ENCODE data around the gene ANKRD44. TPM values are rescaled to one million over a fixed set of nuclear protein-coding genes. Genes with fewer than 3 reads are reported as not detected.

ANKRD44 gene
- total and polyA plus RNA-seq, 5 experiments from 2014 or later = 85.8 to 279 (median 96.1) TPM

GRCh38 chr2:197137826-197138477 is 172.6 kb downstream of the ANKRD44 start:
- H3K9me3 Mint-ChIP-seq = peaks cover 0 to 1% (median 0%) of the 10 kb centered on the region in 9 donors
- peaks cover 46 to 94% (median 90%) of the 10 kb centered on the region in 4 donors for H3K4me1 Mint-ChIP-seq
- peaks cover 12 to 69% (median 24%) of the 10 kb centered on the region in 3 donors for H3K36me3 Mint-ChIP-seq
- H3K27ac Mint-ChIP-seq = peak overlapping the region in 9 of 10 donors; percentile 60 to 100 (median 77)
- peak; percentile 48 to 53 for ATAC-seq
- H3K27me3 Mint-ChIP-seq = no peaks in the 10 kb centered on the region
- POLR2A ChIA-PET = no interaction called here
- H3K4me3 Mint-ChIP-seq = peak overlapping the region in 9 of 10 donors; percentile 7 to 64 (median 50)
- DNase-seq = no peak

GRCh38 chr2:197137231-197137630 is 173.3 kb downstream of the ANKRD44 start:
- DNase-seq (no peak), ATAC-seq (no peak)
- Mint-ChIP-seq H3K9me3 (peaks cover 0 to 1% (median 0%) of the 10 kb centered on the region in 9 donors), H3K4me3 (peak overlapping the region in 8 of 10 donors; percentile 4 to 68 (median 55)), H3K27me3 (no peaks in the 10 kb centered on the region), H3K36me3 (peaks cover 12 to 69% (median 29%) of the 10 kb centered on the region in 3 donors), H3K27ac (peak overlapping the region; percentile 85 to 100 (median 90)), H3K4me1 (peaks cover 49 to 95% (median 92%) of the 10 kb centered on the region in 4 donors)
- POLR2A ChIA-PET = interaction anchor here (0.5 to 1.5 kb wide), 3 partner anchors 17 to 368 kb away, joined by 3 to 5 read pairs (median 3); no protein-coding TSS in a partner anchor

GRCh38 chr2:197136452-197136851 is 174.1 kb downstream of the ANKRD44 start:
- POLR2A ChIA-PET = interaction anchor here (0.8 to 1.5 kb wide), 4 partner anchors 10 to 22 kb away, joined by 3 to 5 read pairs (median 4); no protein-coding TSS in a partner anchor
- Mint-ChIP-seq H3K9me3 (peaks cover 0 to 1% (median 0%) of the 10 kb centered on the region in 9 donors), H3K27ac (peak overlapping the region; percentile 85 to 100 (median 90)), H3K4me1 (peaks cover 50 to 95% (median 92%) of the 10 kb centered on the region in 4 donors), H3K4me3 (peak overlapping the region in 4 of 10 donors; percentile 28 to 67 (median 35)), H3K27me3 (no peaks in the 10 kb centered on the region), H3K36me3 (peaks cover 12 to 67% (median 32%) of the 10 kb centered on the region in 3 donors)
- ATAC-seq (no peak), DNase-seq (no peak)

- POLR2A ChIA-PET = interaction anchor here (1.0 to 1.5 kb wide), 5 partner anchors 9 to 174 kb away, joined by 3 to 5 read pairs (median 4); no protein-coding TSS in a partner anchor
- no peak for ATAC-seq
- Mint-ChIP-seq H3K4me3 (peak overlapping the region in 4 of 10 donors; percentile 7 to 34 (median 28)), H3K27me3 (no peaks in the 10 kb centered on the region), H3K36me3 (peaks cover 12 to 65% (median 32%) of the 10 kb centered on the region in 3 donors), H3K27ac (peak overlapping the region; percentile 85 to 100 (median 90)), H3K4me1 (peaks cover 53 to 95% (median 94%) of the 10 kb centered on the region in 4 donors), H3K9me3 (peaks cover 0 to 1% (median 0%) of the 10 kb centered on the region in 9 donors)
- DNase-seq = no peak
Observed at GRCh38 chr2:197135806-197136205, 174.8 kb downstream of the ANKRD44 start.

GRCh38 chr2:197134206-197134605 is 176.4 kb downstream of the ANKRD44 start:
- peaks cover 12 to 62% (median 30%) of the 10 kb centered on the region in 3 donors for H3K36me3 Mint-ChIP-seq

GRCh38 chr2:197131558-197131855 is 179.1 kb downstream of the ANKRD44 start:
- POLR2A ChIA-PET = interaction anchor here (1.0 to 1.8 kb wide), 2 partner anchors 14 to 25 kb away, joined by 5 to 7 read pairs; no protein-coding TSS in a partner anchor
- H3K4me1 Mint-ChIP-seq = peaks cover 52 to 89% (median 86%) of the 10 kb centered on the region in 4 donors
- H3K27me3 Mint-ChIP-seq = no peaks in the 10 kb centered on the region
- peaks cover 11 to 65% (median 36%) of the 10 kb centered on the region in 3 donors for H3K36me3 Mint-ChIP-seq
- peak overlapping the region; percentile 70 to 100 (median 87) for H3K27ac Mint-ChIP-seq
- peaks cover 0 to 1% (median 0%) of the 10 kb centered on the region in 9 donors for H3K9me3 Mint-ChIP-seq
- peak overlapping the region in 7 of 10 donors; percentile 1 to 52 (median 24) for H3K4me3 Mint-ChIP-seq
- peak in 1 of 2 donors; percentile 8 for ATAC-seq
- DNase-seq = no peak

More at GRCh38 chr2:197134206-197134605, 176.4 kb downstream of the ANKRD44 start:
- DNase-seq = no peak
- peak overlapping the region; percentile 13 to 100 (median 83) for H3K27ac Mint-ChIP-seq
- no peak for ATAC-seq
- H3K4me3 Mint-ChIP-seq = peak overlapping the region in 1 of 10 donors; percentile 10
- H3K4me1 Mint-ChIP-seq = peaks cover 57 to 98% (median 97%) of the 10 kb centered on the region in 4 donors
- POLR2A ChIA-PET = interaction anchor here (0.6 to 0.9 kb wide), 2 partner anchors 16 to 967 kb away, joined by 3 to 6 read pairs; no protein-coding TSS in a partner anchor
- H3K27me3 Mint-ChIP-seq = no peaks in the 10 kb centered on the region
- peaks cover 0 to 1% (median 0%) of the 10 kb centered on the region in 9 donors for H3K9me3 Mint-ChIP-seq

GRCh38 chr2:197130318-197130717 is 180.3 kb downstream of the ANKRD44 start:
- peak; percentile 89 to 94 for ATAC-seq
- no peaks in the 10 kb centered on the region for H3K27me3 Mint-ChIP-seq

GRCh38 chr2:197128897-197129296 is 181.7 kb downstream of the ANKRD44 start:
- Mint-ChIP-seq H3K4me3 (peak overlapping the region in 3 of 10 donors; percentile 19 to 40 (median 24)), H3K9me3 (no peaks in the 10 kb centered on the region), H3K27me3 (no peaks in the 10 kb centered on the region), H3K36me3 (peaks cover 0 to 62% (median 33%) of the 10 kb centered on the region in 3 donors), H3K27ac (peak overlapping the region in 7 of 10 donors; percentile 53 to 100 (median 72)), H3K4me1 (peaks cover 39 to 80% (median 67%) of the 10 kb centered on the region in 4 donors)
- POLR2A ChIA-PET = interaction anchor here (0.6 to 0.7 kb wide), 2 partner anchors 9 to 59 kb away, joined by 3 to 5 read pairs; no protein-coding TSS in a partner anchor
- ATAC-seq (no peak), DNase-seq (no peak)

More at GRCh38 chr2:197130318-197130717, 180.3 kb downstream of the ANKRD44 start:
- POLR2A ChIA-PET = interaction anchor here (0.6 to 1.6 kb wide), 4 partner anchors 12 to 339 kb away, joined by 3 to 4 read pairs (median 4); no protein-coding TSS in a partner anchor
- H3K27ac Mint-ChIP-seq = peak overlapping the region; percentile 29 to 100 (median 82)
- H3K9me3 Mint-ChIP-seq = no peaks in the 10 kb centered on the region
- peak overlapping the region in 9 of 10 donors; percentile 5 to 57 (median 43) for H3K4me3 Mint-ChIP-seq
- H3K36me3 Mint-ChIP-seq = peaks cover 0 to 63% (median 40%) of the 10 kb centered on the region in 3 donors
- peaks cover 44 to 88% (median 77%) of the 10 kb centered on the region in 4 donors for H3K4me1 Mint-ChIP-seq
- DNase-seq = peak in 6 of 10 donors; percentile 13 to 68 (median 44)

- Mint-ChIP-seq H3K9me3 (no peaks in the 10 kb centered on the region), H3K27me3 (no peaks in the 10 kb centered on the region), H3K36me3 (peaks cover 0 to 62% (median 30%) of the 10 kb centered on the region in 3 donors), H3K27ac (peak overlapping the region; percentile 29 to 100 (median 72)), H3K4me1 (peaks cover 33 to 80% (median 60%) of the 10 kb centered on the region in 4 donors), H3K4me3 (peak overlapping the region in 4 of 10 donors; percentile 7 to 32 (median 20))
- POLR2A ChIA-PET = interaction anchor here (0.6 to 1.5 kb wide), 5 partner anchors 18 to 58 kb away, joined by 3 to 5 read pairs (median 4); no protein-coding TSS in a partner anchor
- no peak for ATAC-seq
- DNase-seq = peak in 1 of 10 donors; percentile 15
Observed at GRCh38 chr2:197128126-197128525, 182.5 kb downstream of the ANKRD44 start.

GRCh38 chr2:197126630-197127352 is 183.8 kb downstream of the ANKRD44 start:
- Mint-ChIP-seq H3K9me3 (no peaks in the 10 kb centered on the region), H3K4me3 (no peak overlapping the region), H3K4me1 (peaks cover 28 to 79% (median 58%) of the 10 kb centered on the region in 4 donors), H3K36me3 (peaks cover 0 to 59% (median 22%) of the 10 kb centered on the region in 3 donors), H3K27ac (peak overlapping the region in 8 of 10 donors; percentile 12 to 80 (median 67)), H3K27me3 (no peaks in the 10 kb centered on the region)
- POLR2A ChIA-PET = interaction anchor here (1.5 to 2.1 kb wide), 3 partner anchors 9 to 26 kb away, joined by 3 to 5 read pairs (median 5); no protein-coding TSS in a partner anchor
- DNase-seq (no peak), ATAC-seq (no peak)

- H3K27me3 Mint-ChIP-seq = no peaks in the 10 kb centered on the region
- peaks cover 9 to 79% (median 30%) of the 10 kb centered on the region in 3 donors for H3K36me3 Mint-ChIP-seq
- POLR2A ChIA-PET = no interaction called here
- ATAC-seq (no peak), DNase-seq (no peak)
- no peaks in the 10 kb centered on the region for H3K9me3 Mint-ChIP-seq
- peaks cover 31 to 69% (median 54%) of the 10 kb centered on the region in 4 donors for H3K4me1 Mint-ChIP-seq
- H3K27ac Mint-ChIP-seq = peak overlapping the region in 5 of 10 donors; percentile 52 to 80 (median 69)
- H3K4me3 Mint-ChIP-seq = no peak overlapping the region
Observed at GRCh38 chr2:197124639-197125390, 185.8 kb downstream of the ANKRD44 start.

Data from naive thymus-derived CD8-positive, alpha-beta T cell (primary cell).